HG02970 (cell line): Measurements from ENCODE around the gene LRIF1.
"Not testable (repeated sequence)": the region's sequence is repeated elsewhere in the genome, so short reads cannot be mapped to it uniquely, and the experiment has no call there.

ENCODE experiments used
- ATAC-seq: cut with Tn5 transposase; IDR thresholded peaks from one replicate; pipeline ENCODE4 v1.9.1; 2021; ENCODE audit warnings: mild to moderate bottlenecking, moderate library complexity, moderate number of reproducible peaks; ENCODE audit not compliant: unreplicated experiment, low FRiP score

The LRIF1 gene

DNA sequence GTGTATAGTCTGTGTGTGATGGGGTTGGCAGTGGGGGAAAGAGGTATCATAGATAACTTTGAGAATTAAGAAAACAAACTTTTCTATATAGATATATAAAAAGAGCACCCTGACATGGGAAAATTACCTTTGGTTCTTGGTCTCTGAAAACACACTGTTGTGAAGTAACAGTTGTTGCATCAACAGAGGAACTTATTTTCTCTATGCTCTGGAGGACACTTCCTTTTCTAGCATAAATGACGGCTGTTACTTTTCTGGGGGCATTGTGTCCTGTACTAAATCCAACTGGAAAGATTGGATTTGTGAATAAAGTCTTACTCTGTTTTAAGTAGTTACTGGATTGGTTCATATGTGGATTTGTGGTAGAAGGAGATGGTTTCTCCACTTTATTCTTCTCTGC lies 12.6 kb downstream of the LRIF1 start:
- no peak for ATAC-seq

DNA sequence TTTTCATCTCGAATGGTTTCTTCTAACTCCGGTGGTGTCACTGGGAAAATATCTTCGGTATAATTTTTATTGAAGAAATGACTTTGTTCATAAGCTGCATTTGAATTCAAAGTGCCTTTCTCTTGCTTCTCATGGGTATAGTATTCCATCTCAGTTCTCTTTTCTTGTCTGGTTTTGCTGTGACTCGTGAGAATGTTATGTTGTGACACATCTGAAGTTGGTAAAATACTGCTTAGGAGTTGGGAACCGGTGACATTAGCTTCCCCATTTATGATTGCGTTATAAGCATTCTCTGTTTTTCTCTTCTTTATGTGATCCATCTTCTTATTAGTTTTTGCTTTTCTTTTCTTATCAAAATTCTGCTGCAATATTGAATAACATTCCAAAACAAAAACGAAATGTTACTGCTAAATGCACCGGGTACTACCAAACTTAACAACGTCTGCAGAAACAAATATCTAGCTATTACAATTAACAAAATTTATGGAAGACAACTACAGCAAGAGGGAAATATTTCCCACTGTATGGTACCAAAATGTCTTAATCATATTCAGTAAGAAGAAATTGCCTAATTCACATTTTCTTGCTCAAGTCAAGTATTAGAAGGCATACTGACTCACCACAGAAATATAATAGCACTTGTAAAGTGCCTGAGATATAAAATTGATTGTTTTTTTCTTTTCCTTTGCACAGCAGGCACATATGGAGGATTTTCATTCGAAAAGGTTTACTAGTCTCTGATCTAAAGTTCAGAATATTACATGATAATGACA lies 15.5 kb downstream of the LRIF1 start:
- ATAC-seq = no peak

DNA sequence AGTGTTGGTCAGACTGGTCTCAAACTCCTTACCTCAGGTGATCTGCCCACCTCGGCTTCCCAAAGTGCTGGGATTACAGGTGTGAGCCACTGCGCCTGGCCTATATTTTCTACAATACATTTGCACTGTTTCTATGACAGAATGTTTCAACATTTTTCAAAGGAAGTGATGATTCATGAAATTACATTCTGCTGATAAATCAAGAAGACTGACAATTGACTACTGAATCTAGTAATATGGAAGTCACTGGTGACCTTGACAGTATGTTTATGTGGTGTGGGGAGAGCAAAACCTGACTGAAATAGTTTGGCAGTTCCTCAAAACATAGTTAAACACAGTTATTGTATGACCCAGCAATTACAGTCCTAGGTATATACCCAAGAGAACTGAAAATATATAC lies 18.1 kb downstream of the LRIF1 start:
- no peak for ATAC-seq

DNA sequence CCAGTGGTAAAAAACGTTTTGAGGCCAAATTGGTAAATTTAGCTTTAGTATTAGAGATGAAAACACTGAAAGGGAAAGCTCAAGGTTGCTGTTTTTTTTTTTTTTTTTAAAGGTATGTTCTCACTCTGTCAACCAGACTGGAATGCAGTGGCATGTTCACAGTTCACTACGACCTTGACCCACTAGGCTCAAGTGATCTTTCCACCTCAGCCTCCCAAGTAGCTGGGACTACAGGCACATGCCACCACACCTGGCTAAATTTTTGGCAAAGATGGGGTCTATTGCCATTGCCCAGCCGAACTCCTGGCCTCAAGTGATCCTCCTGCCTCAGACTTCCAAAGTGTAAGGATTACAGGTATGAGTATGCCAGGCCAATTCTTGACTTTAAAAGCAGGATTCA lies 18.9 kb downstream of the LRIF1 start:
- ATAC-seq = no peak

DNA sequence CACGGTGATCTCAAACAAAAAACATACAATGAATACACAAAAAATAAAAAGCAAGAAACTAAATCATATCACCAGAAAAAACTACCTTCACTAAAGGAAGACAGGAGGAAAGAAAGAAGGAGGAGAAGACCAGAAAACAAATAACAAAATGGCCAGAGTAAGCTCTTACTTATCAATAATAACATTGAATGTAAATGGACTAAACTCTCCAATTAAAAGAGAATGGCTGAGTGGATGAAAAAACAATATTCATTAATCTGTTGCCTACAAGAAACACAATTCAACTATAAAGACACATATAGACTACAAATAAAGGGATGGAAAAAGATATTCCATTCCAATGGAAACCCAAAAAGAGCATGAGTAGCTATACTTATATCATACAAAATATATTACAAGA lies 27.2 kb downstream of the LRIF1 start:
- ATAC-seq = no peak

DNA sequence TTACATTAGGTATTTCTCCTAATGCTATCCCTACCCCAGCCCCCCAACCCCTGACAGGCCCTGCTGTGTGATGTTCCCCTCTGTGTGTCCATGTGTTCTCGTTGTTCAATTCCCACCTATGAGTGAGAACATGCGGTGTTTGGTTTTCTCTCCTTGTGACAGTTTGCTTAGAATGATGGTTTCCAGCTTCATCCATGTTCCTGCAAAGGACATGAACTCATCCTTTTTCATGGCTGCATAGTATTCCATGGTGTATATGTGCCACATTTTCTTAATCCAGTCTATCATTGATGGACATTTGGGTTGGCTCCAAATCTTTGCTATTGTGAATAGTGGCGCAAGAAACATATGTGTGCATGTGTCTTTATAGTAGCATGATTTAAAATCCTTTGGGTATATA lies 32.6 kb downstream of the LRIF1 start:
- not testable (repeated sequence) for ATAC-seq

DNA sequence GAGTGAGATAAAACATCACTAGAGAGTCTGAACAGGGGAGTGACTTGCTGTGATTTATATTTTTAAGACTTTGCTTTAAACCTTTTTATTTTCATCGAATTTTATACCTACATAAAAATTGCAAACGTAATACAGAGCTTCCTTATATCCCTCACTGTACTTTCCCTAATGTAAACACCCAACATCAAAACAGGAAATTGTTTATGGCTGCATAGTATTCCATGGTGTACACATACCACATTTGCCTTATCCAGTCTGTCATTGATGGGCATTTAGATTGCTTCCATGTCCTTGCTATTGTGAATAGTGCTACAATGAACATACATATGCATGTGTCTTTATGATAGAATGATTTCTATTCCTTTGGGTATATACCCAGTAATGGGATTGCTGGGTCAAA lies 34.8 kb downstream of the LRIF1 start:
- no peak for ATAC-seq

DNA sequence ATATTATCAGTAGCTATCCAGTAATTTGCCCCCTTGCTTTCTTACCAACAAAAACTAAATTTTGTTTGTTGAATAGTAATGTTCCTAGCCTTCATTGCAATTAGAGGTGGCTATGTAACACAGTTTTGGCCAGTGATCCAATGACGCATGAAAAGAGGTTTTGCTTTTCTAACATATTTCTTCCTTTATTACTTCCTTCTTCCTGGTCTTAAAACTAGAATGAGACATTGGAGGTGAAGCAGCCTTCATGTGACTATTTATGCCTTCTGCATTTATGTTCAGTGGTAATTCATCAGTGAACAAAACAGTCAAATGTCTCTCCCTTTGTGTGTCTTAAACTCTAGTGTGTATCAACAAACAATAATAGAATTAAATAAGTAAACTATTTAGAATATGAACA lies 35.5 kb downstream of the LRIF1 start:
- no peak for ATAC-seq

DNA sequence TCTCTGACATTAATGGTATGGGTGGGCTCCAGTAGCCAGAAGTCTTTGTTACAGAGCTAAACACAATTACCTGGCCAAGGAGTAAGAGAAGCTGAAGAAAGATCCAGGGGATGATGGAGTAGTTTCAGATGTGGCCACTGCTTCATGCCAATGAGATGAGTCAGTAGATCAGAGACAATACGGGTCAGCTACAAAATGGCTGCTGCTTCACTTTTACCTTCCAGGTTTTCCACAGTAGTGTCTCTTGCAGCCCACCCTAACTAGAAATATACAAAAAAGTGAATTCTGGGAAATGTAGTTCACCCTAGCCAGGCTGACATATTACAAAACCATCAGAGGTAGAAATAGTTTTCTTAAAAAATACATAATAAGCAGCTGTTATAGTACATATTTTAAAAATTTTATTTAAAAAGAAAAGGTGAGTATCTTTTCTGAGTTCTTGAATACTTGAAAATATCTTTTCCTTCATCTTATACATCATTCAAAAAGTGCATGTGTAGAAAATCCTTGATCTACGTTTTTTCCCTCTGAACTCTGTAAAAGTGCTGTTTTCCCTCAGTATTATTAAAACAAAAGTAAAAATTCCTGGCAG lies 36.1 kb downstream of the LRIF1 start:
- no peak for ATAC-seq

DNA sequence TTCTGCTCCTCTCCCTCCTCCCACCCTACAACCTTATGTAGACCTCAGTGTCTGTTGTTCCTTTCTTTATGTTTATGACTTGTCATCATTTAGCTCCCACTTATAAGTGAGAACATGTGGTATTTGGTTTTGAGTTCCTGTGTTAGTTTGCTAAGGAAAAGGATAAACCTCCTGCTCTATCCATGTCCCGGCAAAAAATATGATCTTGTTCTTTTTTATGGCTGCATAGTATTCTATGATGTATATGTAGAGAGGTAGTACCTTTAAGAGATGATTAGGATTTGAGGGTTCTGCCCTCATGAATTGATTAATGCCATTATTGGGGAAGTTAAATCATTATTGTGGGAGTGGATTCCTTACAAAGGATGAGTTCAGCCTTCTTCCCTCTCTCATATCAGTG lies 41.8 kb downstream of the LRIF1 start:
- no peak for ATAC-seq

DNA sequence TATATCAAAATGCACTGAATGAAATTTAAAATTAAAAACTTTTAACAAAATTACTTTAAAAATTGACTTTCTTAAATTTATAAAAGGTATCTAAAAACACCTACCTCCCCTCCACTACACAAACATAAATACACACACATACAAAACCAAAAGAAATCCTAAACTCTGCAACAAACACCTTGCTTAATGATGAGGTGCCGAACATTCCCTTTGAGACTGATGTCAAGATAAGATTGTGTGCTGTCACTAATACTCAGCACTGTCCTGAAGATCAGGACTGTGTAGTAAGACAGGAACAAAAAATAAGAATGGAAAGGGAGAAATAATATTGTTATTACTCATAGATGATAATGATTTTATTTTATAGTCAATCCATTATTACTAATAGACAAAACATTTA lies 45.7 kb downstream of the LRIF1 start:
- no peak for ATAC-seq

DNA sequence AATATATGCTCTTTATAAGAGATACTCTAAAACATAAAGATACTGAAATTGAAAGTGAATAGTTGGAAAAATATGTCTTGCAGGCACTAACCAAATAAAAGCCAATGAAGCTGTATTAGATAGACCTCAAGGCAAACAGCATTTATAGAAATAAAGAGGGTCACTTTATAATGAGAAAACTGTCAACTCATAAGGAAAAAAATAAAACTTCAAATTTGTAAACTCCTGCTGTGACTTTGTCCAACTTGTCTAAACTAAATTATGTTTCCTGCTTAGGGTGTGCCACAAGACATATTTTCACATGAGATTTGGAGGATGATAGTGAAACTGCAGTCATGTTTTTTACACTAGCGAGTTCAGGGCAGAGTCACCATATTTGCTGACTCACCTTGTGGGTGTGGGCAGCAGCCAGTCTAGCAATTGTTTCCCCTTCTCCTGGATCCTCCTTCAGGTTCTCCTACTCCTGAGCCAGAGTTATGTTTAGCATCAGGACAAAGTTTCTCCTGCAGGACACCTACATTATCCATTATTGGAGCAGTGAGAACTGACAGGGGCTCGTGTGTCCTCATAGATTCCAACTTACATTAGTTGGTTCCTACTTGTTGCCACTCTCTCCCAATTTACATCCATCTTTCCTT lies 46.9 kb downstream of the LRIF1 start:
- ATAC-seq = no peak

DNA sequence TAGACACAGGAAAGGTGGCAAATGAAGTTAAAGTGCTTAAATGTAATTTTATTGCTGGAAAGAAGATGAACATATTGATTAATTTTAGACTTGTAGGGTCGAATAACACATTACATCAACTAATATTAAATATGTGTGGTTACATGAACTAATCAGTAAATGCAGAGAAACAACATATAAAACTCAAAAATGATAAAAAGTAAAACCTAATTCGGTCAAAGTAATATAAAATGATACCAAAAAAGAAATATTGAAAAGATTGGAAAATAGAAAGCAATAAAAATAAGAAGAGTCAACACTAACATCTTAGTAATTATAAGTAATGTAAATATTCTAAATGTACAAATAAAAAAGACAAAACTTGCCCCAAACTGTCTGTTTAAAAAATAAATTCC lies 47.5 kb downstream of the LRIF1 start:
- ATAC-seq = no peak

DNA sequence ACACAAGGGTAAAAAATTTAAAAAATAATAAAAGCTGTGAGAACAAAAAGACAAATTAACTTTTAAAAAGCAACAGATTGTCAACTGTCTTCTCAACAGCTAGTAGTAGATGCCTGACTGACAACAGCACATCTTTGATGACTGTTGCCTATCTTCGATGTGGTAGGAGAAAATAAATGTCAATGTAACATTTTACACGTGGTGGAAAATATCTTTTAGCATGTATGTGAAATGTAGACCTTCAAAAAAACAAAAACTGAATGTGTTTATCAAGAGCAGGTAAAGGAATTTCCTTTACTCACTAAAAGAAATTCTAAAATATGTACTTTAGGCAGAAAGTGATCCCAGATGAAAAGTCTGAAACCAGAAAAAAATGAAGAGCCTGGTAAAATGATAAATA lies 47.9 kb downstream of the LRIF1 start:
- ATAC-seq = no peak

DNA sequence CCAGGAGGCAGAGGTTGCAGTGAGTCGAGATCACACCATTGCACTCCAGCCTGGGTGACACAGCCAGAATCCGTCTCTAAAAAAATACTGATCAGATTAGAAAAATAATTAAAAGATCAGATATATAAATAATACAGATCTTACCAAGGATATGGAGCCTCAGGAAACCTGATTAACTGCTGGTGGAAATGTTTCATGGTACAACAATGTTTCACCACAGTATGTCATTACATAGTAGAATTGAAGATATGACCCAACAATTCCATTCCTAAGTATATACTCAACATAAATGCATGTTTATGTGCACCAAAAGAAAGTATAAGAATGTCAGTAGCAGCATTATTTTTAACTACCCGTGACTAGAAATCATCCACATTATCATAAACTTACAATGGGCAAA lies 49.0 kb downstream of the LRIF1 start:
- no peak for ATAC-seq

DNA sequence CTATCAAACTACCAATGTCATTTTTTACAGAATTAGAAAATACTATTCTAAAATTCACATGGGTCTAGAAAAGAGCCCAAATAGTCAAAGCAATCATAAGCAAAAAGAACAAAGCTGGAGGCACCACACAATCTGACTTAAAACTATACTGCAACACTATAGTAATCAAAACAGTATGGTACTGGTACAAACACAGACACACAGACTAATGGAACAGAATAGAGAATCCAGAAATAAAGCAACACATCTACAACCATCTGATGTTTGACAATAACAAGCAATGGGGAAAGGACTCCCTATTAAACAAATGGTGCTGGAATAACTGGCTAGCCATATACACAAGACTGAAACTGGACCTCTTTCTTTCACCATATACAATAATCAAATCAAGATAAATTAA lies 50.9 kb downstream of the LRIF1 start:
- ATAC-seq = no peak

DNA sequence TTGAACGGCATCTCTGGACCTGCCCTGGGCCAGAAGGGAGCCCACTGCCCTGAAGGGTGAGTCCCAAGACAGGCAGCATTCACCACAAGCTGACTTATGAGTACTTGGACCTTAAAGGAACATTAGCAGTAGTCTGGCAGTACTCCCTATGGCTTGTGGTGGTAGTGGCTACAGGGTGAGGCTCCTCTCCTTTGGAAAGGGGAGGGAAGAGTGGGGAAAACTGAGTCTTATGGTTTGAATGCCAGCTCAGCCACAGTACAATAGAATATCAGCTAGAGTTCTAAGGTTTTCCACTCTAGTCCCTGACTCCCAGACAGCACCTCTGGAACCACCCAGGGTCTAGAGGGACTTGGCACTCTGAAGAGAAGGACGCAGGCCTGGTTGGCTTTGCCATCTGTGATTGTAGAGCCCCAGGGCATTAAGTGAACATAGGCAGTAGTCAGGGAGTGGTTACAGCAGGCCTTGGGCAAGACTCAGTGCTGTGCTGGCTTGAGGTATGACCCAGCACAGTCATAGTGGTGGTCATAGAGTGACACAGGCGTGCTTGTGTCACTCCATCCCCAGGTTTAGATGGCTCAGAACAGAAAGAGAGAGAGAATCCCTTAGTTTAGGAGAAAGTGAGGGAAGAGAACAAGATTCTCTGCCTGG lies 59.7 kb downstream of the LRIF1 start:
- no peak for ATAC-seq

DNA sequence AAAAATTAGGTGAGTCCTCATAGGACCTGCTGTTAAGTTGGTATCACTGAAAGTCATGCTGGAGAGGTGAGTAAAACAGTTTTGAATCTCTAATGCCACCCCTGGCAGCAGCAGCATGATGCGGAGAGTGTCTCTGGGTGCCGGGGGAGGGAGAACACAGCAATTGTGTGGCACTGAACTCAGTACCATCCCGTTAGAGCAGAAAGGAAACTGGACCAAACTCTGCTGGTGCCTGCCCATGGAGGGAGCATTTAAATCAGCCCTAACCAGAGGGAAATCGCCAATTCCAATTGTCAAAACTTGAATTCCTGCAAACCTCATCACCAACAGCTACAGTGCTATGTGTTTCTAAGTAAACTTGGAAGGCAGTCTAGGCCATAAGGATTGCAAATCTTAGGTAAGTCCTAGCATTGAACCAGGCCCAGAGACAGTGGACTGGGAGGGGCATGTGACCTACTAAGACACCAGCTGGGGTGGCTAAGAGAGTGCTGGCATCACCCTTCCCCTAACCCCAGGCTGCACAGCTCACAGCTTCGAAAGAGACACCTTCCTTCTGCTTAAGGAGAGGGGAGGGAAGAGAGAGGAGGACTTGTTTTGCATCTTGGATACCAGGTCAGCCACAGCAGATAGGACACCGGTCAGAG lies 60.8 kb downstream of the LRIF1 start:
- no peak for ATAC-seq

DNA sequence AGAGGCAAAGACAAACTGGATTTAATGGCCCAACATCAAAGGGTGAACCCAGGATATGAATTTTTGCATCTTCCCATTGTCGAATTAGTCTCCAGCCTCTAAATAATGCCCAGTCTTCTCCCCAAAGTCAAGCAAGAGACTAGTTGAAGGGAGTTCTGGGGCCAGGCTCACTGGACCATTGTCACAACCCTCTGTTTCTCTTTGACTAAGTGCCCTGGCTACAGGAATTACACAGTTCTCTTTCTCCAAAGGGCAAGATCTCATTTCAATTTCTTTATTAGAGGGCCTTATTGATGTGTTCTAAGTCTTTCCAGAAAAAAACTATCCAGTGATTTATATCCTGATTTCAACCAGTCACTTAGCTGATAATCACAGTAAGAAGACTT lies 64.3 kb downstream of the LRIF1 start:
- no peak for ATAC-seq

DNA sequence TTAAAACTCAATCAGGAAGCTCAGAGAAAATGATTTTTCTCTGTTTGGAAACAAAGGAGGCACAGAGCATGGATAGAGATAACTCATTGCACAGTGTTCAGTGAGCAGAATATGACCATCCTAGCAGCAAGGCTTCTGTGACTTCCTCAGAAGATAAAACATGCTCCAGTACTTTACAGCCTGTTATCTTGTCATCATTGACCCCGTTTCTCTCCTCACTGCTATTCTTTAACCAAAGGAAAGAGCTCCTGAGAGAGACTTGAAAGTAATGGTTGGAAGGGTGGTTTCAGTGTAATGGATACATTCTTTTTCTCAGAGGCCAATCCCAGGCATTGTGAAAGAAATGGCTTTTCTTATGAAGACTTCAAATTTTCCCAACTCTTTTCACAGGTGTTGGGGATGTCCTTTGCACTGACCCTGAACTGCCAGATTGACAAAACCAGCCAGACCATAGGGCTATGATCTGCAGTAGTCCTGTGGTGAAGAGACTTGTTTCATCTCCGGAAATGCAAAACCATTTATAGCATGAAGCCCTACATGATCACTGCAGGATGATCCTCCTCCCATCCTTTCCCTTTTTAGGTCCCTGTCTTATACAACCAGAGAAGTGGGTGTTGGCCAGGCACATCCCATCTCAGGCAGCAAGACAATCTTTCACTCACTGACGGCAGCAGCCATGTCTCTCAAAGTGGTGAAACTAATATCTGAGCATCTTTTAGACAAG lies 64.8 kb downstream of the LRIF1 start:
- no peak for ATAC-seq
